Measurements from ENCODE around the gene IGFBP1. TPM values are rescaled to one million over a fixed set of nuclear protein-coding genes. Genes with fewer than 3 reads are reported as not detected.

The IGFBP1 gene
- total and polyA plus RNA-seq, 2 donors (not counting 1 experiment from before 2014, with no cell fraction given), result not detected

- ATAC-seq (ENCODE audit: low read depth) (no peak), DNase-seq (no peak)
- ChIA-PET CTCF (no interaction called here), POLR2A (no interaction called here)
- H3K9me3 Mint-ChIP-seq (ENCODE audit: insufficient read depth), result no peaks in the 10 kb centered on the region
- H2AFZ ChIP-seq (ENCODE audit: insufficient read depth, low read depth, low read length, poor library complexity, severe bottlenecking), result no peak overlapping the region
- no peak overlapping the region for H3K27ac Mint-ChIP-seq
- H3K27ac ChIP-seq (ENCODE audit: low read length in 2 of 2), result no peak overlapping the region
- H3K9me3 ChIP-seq (ENCODE audit: control extremely low read depth in 1 of 3, control insufficient read depth in 2 of 3, insufficient read depth in 1 of 3, low read length in 2 of 3), result peaks cover 0 to 1% (median 0%) of the 10 kb centered on the region in 3 donors
- H3K4me2 ChIP-seq (replicated peaks; ENCODE audit: low read depth, low read length, poor library complexity, severe bottlenecking), result no peak overlapping the region
- H3K79me2 ChIP-seq (ENCODE audit: control insufficient read depth, insufficient read depth, low read length), result no peaks in the 10 kb centered on the region
- no peaks in the 10 kb centered on the region for H3K36me3 ChIP-seq (replicated peaks in 1 of 2; ENCODE audit: control extremely low read depth in 1 of 2, control insufficient read depth in 1 of 2, extremely low read depth in 1 of 2, insufficient read depth in 2 of 2, low read length in 1 of 2)
- no peak overlapping the region for H3K9ac ChIP-seq (ENCODE audit: low read length)
- H3K4me3 ChIP-seq (ENCODE audit: control extremely low read depth in 1 of 5, extremely low read depth in 1 of 5, insufficient read depth in 1 of 5, low read depth in 2 of 5, low read length in 4 of 5), result no peak overlapping the region
- 93% methylated on average over 7 of the region's 7 CpGs for WGBS (ENCODE audit: insufficient coverage)
- H3K4me1 Mint-ChIP-seq, result peaks cover 2% of the 10 kb centered on the region
- H3K27me3 ChIP-seq (replicated peaks in 1 of 4; ENCODE audit: control extremely low read depth in 1 of 4, control insufficient read depth in 3 of 4, insufficient read depth in 4 of 4, low read length in 3 of 4), result peaks cover 0 to 31% (median 16%) of the 10 kb centered on the region in 4 experiments
- H3K4me3 Mint-ChIP-seq, result no peak overlapping the region
- no peaks in the 10 kb centered on the region for H4K20me1 ChIP-seq (ENCODE audit: control insufficient read depth, insufficient read depth, low read length, poor library complexity, severe bottlenecking)
- peaks cover 63% of the 10 kb centered on the region for H3K27me3 Mint-ChIP-seq
- H3K4me1 ChIP-seq (ENCODE audit: control insufficient read depth in 2 of 2, insufficient read depth in 2 of 2, low read length in 2 of 2), result no peaks in the 10 kb centered on the region
- intact Hi-C loops (cut with micrococcal nuclease), result no loop called here
- no peak for TF ChIP-seq EZH2 (IDR thresholded peaks at IDR 0.05; ENCODE audit: borderline replicate concordance, insufficient read depth, low read depth, low read length, poor library complexity, severe bottlenecking)
- no peak for TF ChIP-seq CTCF (IDR thresholded peaks at IDR 0.05)
Measured at GRCh38 chr7:45885264-45885882, 2.9 kb upstream of the IGFBP1 start.

- no peaks in the 10 kb centered on the region for H4K20me1 ChIP-seq (ENCODE audit: control insufficient read depth, insufficient read depth, low read length, poor library complexity, severe bottlenecking)
- H2AFZ ChIP-seq (ENCODE audit: insufficient read depth, low read depth, low read length, poor library complexity, severe bottlenecking), result no peak overlapping the region
- POLR2A ChIA-PET, result no interaction called here
- no peak for DNase-seq
- Mint-ChIP-seq H3K27me3 (peaks cover 63% of the 10 kb centered on the region), H3K4me3 (no peak overlapping the region), H3K4me1 (peaks cover 2% of the 10 kb centered on the region), H3K9me3 (ENCODE audit: insufficient read depth) (no peaks in the 10 kb centered on the region), H3K27ac (no peak overlapping the region)
- H3K4me1 ChIP-seq (ENCODE audit: control insufficient read depth in 2 of 2, insufficient read depth in 2 of 2, low read length in 2 of 2), result no peaks in the 10 kb centered on the region
- 91% methylated on average over 4 of the region's 5 CpGs for WGBS (ENCODE audit: insufficient coverage)
- no peak overlapping the region for H3K9ac ChIP-seq (ENCODE audit: low read length)
- intact Hi-C loops (cut with micrococcal nuclease), result no loop called here
- no peaks in the 10 kb centered on the region for H3K9me3 ChIP-seq (ENCODE audit: control extremely low read depth in 1 of 3, control insufficient read depth in 2 of 3, insufficient read depth in 1 of 3, low read length in 2 of 3)
- no peak overlapping the region for H3K27ac ChIP-seq (ENCODE audit: low read length in 2 of 2)
- CTCF ChIA-PET, result no interaction called here
- H3K4me2 ChIP-seq (replicated peaks; ENCODE audit: low read depth, low read length, poor library complexity, severe bottlenecking), result no peak overlapping the region
- no peak for ATAC-seq (ENCODE audit: low read depth)
- no peak for TF ChIP-seq CTCF (IDR thresholded peaks at IDR 0.05)
- H3K4me3 ChIP-seq (ENCODE audit: control extremely low read depth in 1 of 5, extremely low read depth in 1 of 5, insufficient read depth in 1 of 5, low read depth in 2 of 5, low read length in 4 of 5), result no peak overlapping the region
- H3K27me3 ChIP-seq (replicated peaks in 1 of 4; ENCODE audit: control extremely low read depth in 1 of 4, control insufficient read depth in 3 of 4, insufficient read depth in 4 of 4, low read length in 3 of 4), result peaks cover 0 to 34% (median 15%) of the 10 kb centered on the region in 4 experiments
- no peaks in the 10 kb centered on the region for H3K36me3 ChIP-seq (replicated peaks in 1 of 2; ENCODE audit: control extremely low read depth in 1 of 2, control insufficient read depth in 1 of 2, extremely low read depth in 1 of 2, insufficient read depth in 2 of 2, low read length in 1 of 2)
- H3K79me2 ChIP-seq (ENCODE audit: control insufficient read depth, insufficient read depth, low read length), result no peaks in the 10 kb centered on the region
Measured at GRCh38 chr7:45886931-45887667, 1.2 kb upstream of the IGFBP1 start.

All from B cell (primary cell).